Astrocyte (in vitro differentiated cells and primary cell): ENCODE data around the gene UNC93B1. TPM values are rescaled to one million over a fixed set of nuclear protein-coding genes. Genes with fewer than 3 reads are reported as not detected.

Experiments used
- DNase-seq: peaks from one replicate; pipeline ENCODE4 v3.0.0-alpha.2; 2010; ENCODE audit warnings: low read depth
- FAIRE-seq: peaks from 2 replicates; lab custom pipeline; 2011; peaks lifted over from hg19 to GRCh38; lab: Jason Lieb, UNC
- H2AFZ ChIP-seq: 2 replicates; pipeline ENCODE4 v1.6.0; 2012; ENCODE audit warnings: low read depth, low read length, inconsistent platforms
- H3K27ac ChIP-seq: 2 replicates; pipeline ENCODE4 v1.5.1; 2011; ENCODE audit warnings: low read depth, low read length, inconsistent platforms
- H3K27me3 ChIP-seq: 2 replicates; pipeline ENCODE4 v1.6.0; 2011; ENCODE audit warnings: low read length, inconsistent platforms; ENCODE audit not compliant: insufficient read depth
- H3K36me3 ChIP-seq: 2 replicates; pipeline ENCODE4 v1.5.1; 2011; ENCODE audit warnings: low read length, inconsistent platforms; ENCODE audit not compliant: insufficient read depth
- H3K4me1 ChIP-seq: 2 replicates; pipeline ENCODE4 v1.5.1; 2011; ENCODE audit warnings: low read length, inconsistent platforms; ENCODE audit not compliant: insufficient read depth
- H3K4me2 ChIP-seq: 2 replicates; pipeline ENCODE4 v1.6.0; 2012; ENCODE audit warnings: low read length, inconsistent platforms
- H3K4me3 ChIP-seq: 2 replicates; pipeline ENCODE4 v1.5.1; 2011; ENCODE audit warnings: low read depth, mild to moderate bottlenecking, low read length, inconsistent platforms; ENCODE audit not compliant: insufficient read depth
- H3K79me2 ChIP-seq: 2 replicates; pipeline ENCODE4 v1.6.0; 2012; ENCODE audit warnings: mild to moderate bottlenecking, low read length, inconsistent platforms; ENCODE audit not compliant: insufficient read depth
- H3K9ac ChIP-seq: 2 replicates; pipeline ENCODE4 v1.6.0; 2012; ENCODE audit warnings: mild to moderate bottlenecking, low read length, inconsistent platforms
- H3K9me3 ChIP-seq: 2 replicates; pipeline ENCODE4 v1.5.1; 2012; ENCODE audit warnings: low read depth, mild to moderate bottlenecking, low read length, inconsistent platforms; ENCODE audit not compliant: insufficient read depth
- H4K20me1 ChIP-seq: 2 replicates; pipeline ENCODE4 v1.6.0; 2012; ENCODE audit warnings: low read length, inconsistent platforms; ENCODE audit not compliant: insufficient read depth
- H3K27ac Mint-ChIP-seq: one replicate; pipeline ENCODE4 v1.8.0; 2021; ENCODE audit warnings: mild to moderate bottlenecking, mixed read lengths; ENCODE audit not compliant: unreplicated experiment
- H3K27me3 Mint-ChIP-seq: one replicate; pipeline ENCODE4 v1.8.0; 2021; ENCODE audit warnings: low read depth, mixed read lengths; ENCODE audit not compliant: unreplicated experiment
- H3K36me3 Mint-ChIP-seq: one replicate; pipeline ENCODE4 v1.8.0; 2021; ENCODE audit warnings: low read depth, mixed read lengths; ENCODE audit not compliant: unreplicated experiment
- H3K4me1 Mint-ChIP-seq: one replicate; pipeline ENCODE4 v1.8.0; 2021; ENCODE audit warnings: low read depth, mixed read lengths; ENCODE audit not compliant: unreplicated experiment
- H3K4me3 Mint-ChIP-seq: one replicate; pipeline ENCODE4 v1.8.0; 2021; ENCODE audit warnings: mild to moderate bottlenecking, moderate library complexity, mixed read lengths; ENCODE audit not compliant: unreplicated experiment
- H3K9me3 Mint-ChIP-seq: one replicate; pipeline ENCODE4 v1.8.0; 2021; ENCODE audit warnings: mild to moderate bottlenecking, mixed read lengths; ENCODE audit not compliant: unreplicated experiment
- EZH2 ChIP-seq: IDR thresholded peaks from 2 replicates; pipeline ENCODE4 v1.6.1; 2012; ENCODE audit warnings: mild to moderate bottlenecking, low read length, inconsistent platforms; ENCODE audit not compliant: insufficient read depth
- total RNA-seq: library from RNA; stranded (reverse); gene quantifications from 2 replicates; pipeline ENCODE4 v1.2.1, GENCODE V29; 2021
- TF ChIP-seq, protein P1 (sequence below): IDR thresholded peaks from 2 replicates; pipeline ENCODE4 v1.5.1; 2011; ENCODE audit warnings: low read depth, mild to moderate bottlenecking, inconsistent platforms, low read length, moderate library complexity; ENCODE audit not compliant: insufficient read depth

The UNC93B1 gene
- total RNA-seq, 1 donor from 2014 or later, result 37.3 TPM

DNA sequence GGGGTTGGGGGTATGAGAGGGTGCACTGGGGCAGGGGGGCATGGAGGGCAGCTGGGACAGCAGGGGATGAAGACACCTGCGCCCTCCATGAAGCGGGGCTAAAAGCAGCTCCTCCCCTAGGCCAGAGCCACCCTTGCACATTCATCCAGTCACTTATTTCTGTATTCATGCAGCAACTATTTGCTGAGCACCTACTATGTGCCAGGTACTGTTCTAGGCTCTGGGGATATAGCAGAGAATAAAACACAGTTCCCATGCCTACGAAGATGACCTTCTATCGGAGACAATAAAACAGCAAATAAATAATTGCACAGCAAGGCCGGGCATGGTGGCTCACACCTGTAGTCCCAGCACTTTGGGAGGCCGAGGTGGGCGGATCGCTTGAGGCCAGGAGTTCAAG, 11.6 kb upstream of the UNC93B1 start:
- H4K20me1 ChIP-seq, result no peaks in the 10 kb centered on the region
- peaks cover 16% of the 10 kb centered on the region for H3K79me2 ChIP-seq
- Mint-ChIP-seq H3K4me3 (no peak overlapping the region), H3K9me3 (no peaks in the 10 kb centered on the region), H3K4me1 (peaks cover 15% of the 10 kb centered on the region), H3K27ac (no peak overlapping the region), H3K27me3 (peaks cover 4% of the 10 kb centered on the region), H3K36me3 (peaks cover 2% of the 10 kb centered on the region)
- H3K9ac ChIP-seq, result no peak overlapping the region
- TF ChIP-seq, protein P1, sequence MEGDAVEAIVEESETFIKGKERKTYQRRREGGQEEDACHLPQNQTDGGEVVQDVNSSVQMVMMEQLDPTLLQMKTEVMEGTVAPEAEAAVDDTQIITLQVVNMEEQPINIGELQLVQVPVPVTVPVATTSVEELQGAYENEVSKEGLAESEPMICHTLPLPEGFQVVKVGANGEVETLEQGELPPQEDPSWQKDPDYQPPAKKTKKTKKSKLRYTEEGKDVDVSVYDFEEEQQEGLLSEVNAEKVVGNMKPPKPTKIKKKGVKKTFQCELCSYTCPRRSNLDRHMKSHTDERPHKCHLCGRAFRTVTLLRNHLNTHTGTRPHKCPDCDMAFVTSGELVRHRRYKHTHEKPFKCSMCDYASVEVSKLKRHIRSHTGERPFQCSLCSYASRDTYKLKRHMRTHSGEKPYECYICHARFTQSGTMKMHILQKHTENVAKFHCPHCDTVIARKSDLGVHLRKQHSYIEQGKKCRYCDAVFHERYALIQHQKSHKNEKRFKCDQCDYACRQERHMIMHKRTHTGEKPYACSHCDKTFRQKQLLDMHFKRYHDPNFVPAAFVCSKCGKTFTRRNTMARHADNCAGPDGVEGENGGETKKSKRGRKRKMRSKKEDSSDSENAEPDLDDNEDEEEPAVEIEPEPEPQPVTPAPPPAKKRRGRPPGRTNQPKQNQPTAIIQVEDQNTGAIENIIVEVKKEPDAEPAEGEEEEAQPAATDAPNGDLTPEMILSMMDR, result no peak
- TF ChIP-seq EZH2, result no peak
- peaks cover 43% of the 10 kb centered on the region for H3K4me1 ChIP-seq
- no peak for FAIRE-seq
- H3K9me3 ChIP-seq, result no peaks in the 10 kb centered on the region
- DNase-seq, result no peak
- no peak overlapping the region for H3K4me2 ChIP-seq
- no peak overlapping the region for H2AFZ ChIP-seq
- no peaks in the 10 kb centered on the region for H3K27me3 ChIP-seq
- H3K27ac ChIP-seq, result no peak overlapping the region
- H3K36me3 ChIP-seq, result no peaks in the 10 kb centered on the region
- H3K4me3 ChIP-seq, result no peak overlapping the region

DNA sequence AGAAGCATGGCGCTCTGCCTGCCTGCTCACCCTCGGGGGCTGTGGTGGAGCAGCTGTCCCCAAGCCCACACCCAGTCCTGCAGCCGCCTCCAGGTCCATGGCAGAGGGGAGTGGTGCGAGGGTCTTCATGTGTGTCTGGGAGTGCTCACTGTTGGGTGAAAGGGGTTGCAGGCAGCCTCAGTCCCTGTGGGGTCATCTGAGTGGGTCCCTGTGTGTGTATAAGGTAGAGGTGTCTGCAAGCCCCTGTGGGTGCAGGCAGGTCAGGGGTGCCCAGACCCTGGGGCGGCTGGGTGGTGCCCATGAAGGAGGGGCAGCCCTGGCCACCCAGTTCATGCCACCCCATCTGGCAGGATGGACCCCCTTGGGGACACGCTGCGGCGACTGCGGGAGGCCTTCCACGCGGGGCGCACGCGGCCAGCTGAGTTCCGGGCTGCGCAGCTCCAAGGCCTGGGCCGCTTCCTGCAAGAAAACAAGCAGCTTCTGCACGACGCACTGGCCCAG, 11.1 kb upstream of the UNC93B1 start:
- Histone ChIP-seq H3K9me3 (no peaks in the 10 kb centered on the region), H3K4me2 (peak overlapping the region; percentile 70), H3K9ac (peak overlapping the region; percentile 78), H3K27me3 (no peaks in the 10 kb centered on the region), H3K27ac (no peak overlapping the region), H3K4me3 (no peak overlapping the region), H4K20me1 (no peaks in the 10 kb centered on the region), H3K36me3 (no peaks in the 10 kb centered on the region), H3K4me1 (peaks cover 48% of the 10 kb centered on the region), H2AFZ (no peak overlapping the region), H3K79me2 (peaks cover 16% of the 10 kb centered on the region)
- Mint-ChIP-seq H3K4me3 (no peak overlapping the region), H3K4me1 (peaks cover 15% of the 10 kb centered on the region), H3K36me3 (peaks cover 2% of the 10 kb centered on the region), H3K9me3 (no peaks in the 10 kb centered on the region), H3K27me3 (peaks cover 4% of the 10 kb centered on the region), H3K27ac (no peak overlapping the region)
- DNase-seq (no peak), FAIRE-seq (no peak)
- no peak for TF ChIP-seq EZH2
- TF ChIP-seq, protein P1, result no peak

DNA sequence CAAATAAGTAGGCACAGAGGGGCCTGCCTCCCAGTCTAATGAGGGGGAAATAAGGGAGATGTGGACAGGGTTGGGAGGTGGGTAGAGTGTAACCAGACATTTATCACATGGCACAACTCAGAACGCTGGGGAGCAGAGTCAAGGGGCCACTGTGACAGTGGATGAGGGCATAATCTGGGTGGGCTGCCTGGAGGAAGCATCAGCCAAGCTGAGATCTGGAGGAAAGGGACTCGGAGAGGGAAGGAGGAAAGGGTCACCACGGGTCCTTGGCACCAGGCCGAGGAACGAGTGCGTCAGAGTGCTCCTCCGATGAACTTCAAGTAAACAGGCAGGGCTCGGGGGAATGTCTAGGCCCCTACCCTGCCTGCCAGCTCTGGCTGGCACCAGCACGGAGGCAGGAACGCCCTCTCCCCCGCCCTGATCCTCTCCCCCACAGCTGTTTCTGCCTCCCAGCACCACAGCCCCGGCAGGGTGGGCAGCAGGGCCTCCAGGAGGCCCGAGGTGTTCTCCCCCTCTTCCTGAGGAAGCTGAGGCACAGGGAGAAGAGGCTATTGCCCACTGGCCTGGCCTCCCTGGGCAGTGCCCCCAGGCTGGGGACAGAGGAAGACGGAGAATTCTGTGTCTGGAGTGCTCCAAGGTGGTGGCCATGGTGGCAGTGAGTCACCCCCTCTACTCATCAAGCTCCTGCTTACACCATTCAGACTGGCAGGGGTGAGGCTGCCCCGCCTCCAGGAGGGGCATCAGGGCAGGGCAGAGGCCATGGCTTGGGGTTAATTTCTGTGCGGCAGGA, 10.5 kb upstream of the UNC93B1 start:
- no peaks in the 10 kb centered on the region for H4K20me1 ChIP-seq
- no peaks in the 10 kb centered on the region for H3K9me3 Mint-ChIP-seq
- peaks cover 2% of the 10 kb centered on the region for H3K36me3 Mint-ChIP-seq
- peak overlapping the region; percentile 50 for H3K4me3 Mint-ChIP-seq
- peaks cover 54% of the 10 kb centered on the region for H3K4me1 ChIP-seq
- H3K79me2 ChIP-seq, result peaks cover 16% of the 10 kb centered on the region
- no peaks in the 10 kb centered on the region for H3K27me3 ChIP-seq
- H3K9me3 ChIP-seq, result no peaks in the 10 kb centered on the region
- peak overlapping the region; percentile 26 for H3K27ac Mint-ChIP-seq
- H3K27me3 Mint-ChIP-seq, result peaks cover 4% of the 10 kb centered on the region
- H3K4me1 Mint-ChIP-seq, result peaks cover 19% of the 10 kb centered on the region
- TF ChIP-seq, protein P1, result no peak
- no peak for TF ChIP-seq EZH2
- no peak for FAIRE-seq
- peak overlapping the region; percentile 96 for H3K27ac ChIP-seq
- peak overlapping the region; percentile 78 for H3K9ac ChIP-seq
- H3K4me3 ChIP-seq, result no peak overlapping the region
- no peaks in the 10 kb centered on the region for H3K36me3 ChIP-seq
- H3K4me2 ChIP-seq, result peak overlapping the region; percentile 70
- peak; percentile 73 for DNase-seq
- H2AFZ ChIP-seq, result peak overlapping the region; percentile 22
